ENCODE results near the gene TOGARAM2.
"Not testable (repeated sequence)": the region's sequence is repeated elsewhere in the genome, so short reads cannot be mapped to it uniquely, and the experiment has no call there.

Gene TOGARAM2

DNA sequence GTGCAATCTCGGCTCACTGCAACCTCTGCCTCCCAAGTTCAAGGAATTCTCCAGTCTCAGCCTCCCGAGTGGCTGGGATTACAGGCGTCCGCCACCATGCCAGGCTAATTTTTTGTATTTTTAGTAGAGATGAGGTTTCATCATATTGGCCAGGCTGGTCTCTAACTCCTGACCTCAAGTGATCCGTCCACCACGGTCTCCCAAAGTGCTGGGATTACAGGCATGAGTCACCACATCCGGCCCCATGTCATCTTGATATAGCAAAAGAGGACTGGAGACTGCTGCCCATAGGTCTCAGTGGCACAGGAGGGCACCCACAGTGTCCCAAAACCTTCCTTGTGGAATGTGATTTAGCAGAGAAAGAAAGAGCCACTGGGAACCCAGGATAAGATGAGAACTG, 109.2 kb downstream of the TOGARAM2 start:
- in situ Hi-C loops (cut with MboI; ENCODE audit: low pct_unique_long_range_greater_than_20kb, low sequenced_read_pairs); DNase-seq: not testable (repeated sequence)

GRCh38 chr2:29096969-29097368, 115.9 kb downstream of the TOGARAM2 start:
- in situ Hi-C loops (cut with MboI; ENCODE audit: low pct_unique_long_range_greater_than_20kb, low sequenced_read_pairs): no loop called here
- DNase-seq: no peak

DNA sequence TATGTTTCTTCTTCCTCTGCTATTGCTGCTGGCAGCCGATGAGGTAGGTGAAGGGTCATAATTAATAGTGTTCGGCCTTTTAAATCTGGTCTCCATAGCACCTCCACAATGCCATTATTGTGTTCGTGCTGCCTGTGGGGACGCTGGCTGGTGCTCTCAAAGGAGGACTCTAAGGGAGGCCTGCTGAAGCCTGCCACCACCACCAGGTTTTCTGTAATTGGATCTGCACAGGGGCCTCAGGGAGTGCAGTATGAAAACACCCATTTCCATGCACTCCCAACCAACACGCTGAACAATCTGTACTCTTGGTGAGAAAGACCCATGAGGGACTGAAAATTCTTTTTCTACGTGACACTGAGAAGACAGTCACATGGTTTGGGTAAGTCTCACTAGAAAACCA, 116.5 kb downstream of the TOGARAM2 start:
- in situ Hi-C loops (cut with MboI; ENCODE audit: low pct_unique_long_range_greater_than_20kb, low sequenced_read_pairs): no loop called here
- DNase-seq: no peak

- no peak for DNase-seq
- in situ Hi-C loops (cut with MboI; ENCODE audit: low pct_unique_long_range_greater_than_20kb, low sequenced_read_pairs): no loop called here
These were observed 119.5 kb downstream of the TOGARAM2 start for GRCh38 chr2:29100564-29100963.
